RPMI8226 (cell line): Measurements from ENCODE around the gene AMN.

ENCODE experiments used
- DNase-seq: peaks from one replicate; pipeline ENCODE4 v3.0.0-alpha.2; 2015

AMN gene

GRCh38 chr14:102971314-102971713, 48.9 kb downstream of the AMN start:
- DNase-seq, result no peak

- DNase-seq, result no peak
Measured at GRCh38 chr14:102971836-102972606, 49.6 kb downstream of the AMN start.

GRCh38 chr14:102973706-102974285, 51.3 kb downstream of the AMN start:
- no peak for DNase-seq

- DNase-seq, result no peak
Measured at GRCh38 chr14:102975662-102976061, 53.2 kb downstream of the AMN start.

DNA sequence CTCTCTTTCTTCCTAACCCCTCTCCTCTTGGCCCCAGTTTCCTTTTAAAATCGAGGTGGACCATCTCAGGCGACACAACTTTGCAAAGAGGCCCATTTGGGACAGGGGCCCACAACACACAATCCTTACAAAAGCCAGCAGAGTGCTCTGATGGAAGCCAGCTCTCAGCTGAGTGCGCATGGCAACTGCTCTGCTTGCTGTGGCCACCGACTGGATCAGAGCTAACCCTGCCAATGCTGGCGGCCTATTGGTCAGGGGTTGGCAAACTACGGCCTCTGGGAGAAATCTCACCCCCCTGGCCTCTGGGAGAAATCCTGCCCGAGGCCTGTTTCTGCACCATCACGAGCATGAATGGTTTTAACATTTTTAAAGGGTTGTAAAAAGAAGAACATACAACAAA, 55.0 kb downstream of the AMN start:
- DNase-seq, result no peak

- DNase-seq, result no peak
Measured at GRCh38 chr14:102979406-102979805, 56.9 kb downstream of the AMN start.

DNA sequence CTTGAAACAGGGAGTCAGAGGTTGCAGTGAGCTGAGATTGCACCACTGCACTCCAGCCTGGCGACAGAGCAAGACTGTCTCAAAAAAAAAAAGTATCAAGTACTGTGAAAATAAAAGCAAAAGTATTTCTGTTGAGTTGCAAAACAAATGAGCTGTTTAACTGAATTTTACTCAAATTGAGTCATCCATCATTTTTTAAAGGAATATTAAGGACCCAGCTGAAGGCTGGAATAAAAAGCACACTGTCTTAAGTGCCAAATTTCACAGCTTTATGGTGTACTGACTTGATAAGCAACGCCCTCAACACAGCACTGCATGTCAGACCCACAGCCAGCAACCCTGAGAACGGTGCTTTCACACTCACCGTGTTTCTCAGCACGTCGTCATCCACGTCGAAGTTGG, 57.9 kb downstream of the AMN start:
- no peak for DNase-seq
